CD14-positive monocyte (primary cell): ENCODE measurements around the gene MRGPRX4. TPM values are rescaled to one million over a fixed set of nuclear protein-coding genes. Genes with fewer than 3 reads are reported as not detected.

Experiments
- DNase-seq, 3 donors: peaks; one replicate each; pipeline ENCODE4 v3.0.0-alpha.2; 2011 to 2022
- H2AFZ ChIP-seq: 2 replicates; pipeline ENCODE4 v1.6.0; 2012; ENCODE audit warnings: mild to moderate bottlenecking, low read depth, low read length, inconsistent platforms; ENCODE audit not compliant: insufficient read depth, poor library complexity, severe bottlenecking
- H3K27ac ChIP-seq, 2 donors: 1 replicate in 1 of 2; 2 replicates in 1 of 2; pipeline ENCODE4 v1.5.1; 2012 to 2013; ENCODE audit warnings: low read length in 2 of 2, control low read depth in 1 of 2, inconsistent platforms in 1 of 2, low read depth in 1 of 2, mild to moderate bottlenecking in 1 of 2
- H3K27me3 ChIP-seq, 2 donors: one replicate each; pipeline versions ENCODE4 v1.6.0 to v1.6.1; 2011 to 2013; ENCODE audit warnings: low read length in 2 of 2; ENCODE audit not compliant: control insufficient read depth in 2 of 2, insufficient read depth in 2 of 2
- H3K36me3 ChIP-seq, 2 donors: replicated peaks in 1 of 2; 1 replicate in 1 of 2; 2 replicates in 1 of 2; pipeline versions ENCODE4 v1.5.1 to v1.6.1; 2012 to 2013; ENCODE audit warnings: low read length in 2 of 2, control low read depth in 1 of 2, inconsistent platforms in 1 of 2, mild to moderate bottlenecking in 1 of 2; ENCODE audit not compliant: insufficient read depth in 2 of 2, control insufficient read depth in 1 of 2
- H3K4me1 ChIP-seq, 2 donors: 1 replicate in 1 of 2; 2 replicates in 1 of 2; pipeline versions ENCODE4 v1.5.1 to v1.6.1; 2012 to 2013; ENCODE audit warnings: low read length in 2 of 2, control low read depth in 1 of 2, inconsistent platforms in 1 of 2, mild to moderate bottlenecking in 1 of 2, moderate library complexity in 1 of 2; ENCODE audit not compliant: insufficient read depth in 2 of 2, control insufficient read depth in 1 of 2
- H3K4me2 ChIP-seq: replicated peaks from 2 replicates; pipeline ENCODE3; 2012; ENCODE audit warnings: low read length, moderate library complexity, mild to moderate bottlenecking; ENCODE audit not compliant: poor library complexity, severe bottlenecking; ENCODE audit errors: extremely low read depth
- H3K4me3 ChIP-seq, 3 experiments: fragments of 200-600 bp in 1 of 3; sonication (generic) in 1 of 3; replicated peaks in 1 of 3; 1 replicate in 2 of 3; 2 replicates in 1 of 3; pipeline ENCODE4 v1.5.1; 2011 to 2013; ENCODE audit warnings: low read length in 3 of 3, mild to moderate bottlenecking in 3 of 3, control low read depth in 2 of 3, low read depth in 2 of 3, inconsistent platforms in 1 of 3, moderate library complexity in 1 of 3
- H3K79me2 ChIP-seq: 2 replicates; pipeline ENCODE4 v1.6.0; 2012; ENCODE audit warnings: mild to moderate bottlenecking, control low read depth, inconsistent platforms, low read length, moderate library complexity; ENCODE audit not compliant: insufficient read depth
- H3K9ac ChIP-seq: 2 replicates; pipeline ENCODE4 v1.6.0; 2017; ENCODE audit warnings: low read length, mild to moderate bottlenecking; ENCODE audit not compliant: insufficient read depth, poor library complexity, severe bottlenecking
- H3K9me3 ChIP-seq, 2 donors: replicated peaks in 1 of 2; 1 replicate in 1 of 2; 2 replicates in 1 of 2; pipeline versions ENCODE4 v1.5.1 to v1.6.1; 2012 to 2013; ENCODE audit warnings: low read length in 2 of 2, control low read depth in 1 of 2; ENCODE audit not compliant: control insufficient read depth in 1 of 2, insufficient read depth in 1 of 2
- H4K20me1 ChIP-seq: 2 replicates; pipeline ENCODE4 v1.6.0; 2012; ENCODE audit warnings: mild to moderate bottlenecking, low read length, control low read depth, moderate library complexity; ENCODE audit not compliant: insufficient read depth
- H3K27ac Mint-ChIP-seq, 7 donors: one replicate each; pipeline ENCODE4 v1.8.0; 2020; ENCODE audit warnings: mild to moderate bottlenecking in 7 of 7, mixed read lengths in 7 of 7, moderate library complexity in 6 of 7, inconsistent platforms in 2 of 7
- H3K27me3 Mint-ChIP-seq, 3 donors: one replicate each; pipeline ENCODE4 v1.8.0; 2021 to 2022; ENCODE audit warnings: low read depth in 3 of 3, mild to moderate bottlenecking in 3 of 3, mixed read lengths in 3 of 3, moderate library complexity in 3 of 3, inconsistent platforms in 1 of 3
- H3K36me3 Mint-ChIP-seq, 2 donors: one replicate each; pipeline ENCODE4 v1.8.0; 2020; ENCODE audit warnings: mixed read lengths in 2 of 2, inconsistent platforms in 1 of 2, mild to moderate bottlenecking in 1 of 2
- H3K4me1 Mint-ChIP-seq: one replicate; pipeline ENCODE4 v1.8.0; 2020; ENCODE audit warnings: mild to moderate bottlenecking, mixed read lengths
- H3K4me3 Mint-ChIP-seq, 2 donors: one replicate each; pipeline ENCODE4 v1.8.0; 2020; ENCODE audit warnings: mild to moderate bottlenecking in 2 of 2, mixed read lengths in 2 of 2, moderate library complexity in 1 of 2
- H3K9me3 Mint-ChIP-seq, 7 donors: one replicate each; pipeline ENCODE4 v1.8.0; 2020 to 2022; ENCODE audit warnings: mixed read lengths in 7 of 7, mild to moderate bottlenecking in 6 of 7, moderate library complexity in 6 of 7, inconsistent platforms in 2 of 7
- WGBS: methylation state at CpG from one replicate; pipeline ENCODE4 v1.1.5; 2013; ENCODE audit warnings: missing lambda C conversion rate; ENCODE audit not compliant: insufficient coverage; 5-methylcytosine and 5-hydroxymethylcytosine counted together
- intact Hi-C, 2 donors: fragments of 100-400 bp; cut with micrococcal nuclease; formaldehyde crosslinking; loops; one replicate each; pipeline versions ENCODE4 v1.15.0 to v1.15.1; 2023
- polyA plus RNA-seq, 3 donors: library from polyadenylated mRNA; depleted of rRNA in 1 of 3; unstranded in 2 of 3; stranded (reverse) in 1 of 3; fragments of 300-500 nt in 2 of 3; fragments of >200 nt in 1 of 3; fragmentation: Illumina TruSeq in 2 of 3; gene quantifications; 1 replicate in 2 of 3; 2 replicates in 1 of 3; pipeline ENCODE4 v1.2.3, GENCODE V29; 2012 to 2021
- TF ChIP-seq, protein P1 (sequence below): fragments of 200-600 bp; IDR thresholded peaks from one replicate; pipeline ENCODE4 v1.8.0; 2022; ENCODE audit warnings: antibody characterized with exemption, mild to moderate bottlenecking

MRGPRX4 gene
- polyA plus RNA-seq, 3 donors = not detected

DNA sequence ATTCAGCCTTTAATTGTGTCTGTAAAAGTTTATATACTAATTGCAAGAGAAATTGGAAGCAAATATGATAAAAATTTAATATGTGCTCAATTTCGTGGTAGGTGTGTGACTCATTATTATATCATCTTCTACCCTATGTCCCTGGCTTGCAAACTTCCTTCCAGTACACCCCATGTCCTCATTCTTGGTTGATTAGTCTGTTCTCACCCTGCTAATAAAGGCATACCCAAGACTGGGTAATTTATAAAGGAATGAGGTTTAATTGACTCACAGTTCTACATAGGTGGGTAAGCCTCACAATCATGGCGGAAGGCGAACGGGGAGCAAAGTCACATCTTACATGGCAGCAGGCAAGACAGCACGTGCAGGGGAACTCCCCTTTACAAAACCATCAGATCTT lies 28.4 kb upstream of the MRGPRX4 start:
- TF ChIP-seq, protein P1, sequence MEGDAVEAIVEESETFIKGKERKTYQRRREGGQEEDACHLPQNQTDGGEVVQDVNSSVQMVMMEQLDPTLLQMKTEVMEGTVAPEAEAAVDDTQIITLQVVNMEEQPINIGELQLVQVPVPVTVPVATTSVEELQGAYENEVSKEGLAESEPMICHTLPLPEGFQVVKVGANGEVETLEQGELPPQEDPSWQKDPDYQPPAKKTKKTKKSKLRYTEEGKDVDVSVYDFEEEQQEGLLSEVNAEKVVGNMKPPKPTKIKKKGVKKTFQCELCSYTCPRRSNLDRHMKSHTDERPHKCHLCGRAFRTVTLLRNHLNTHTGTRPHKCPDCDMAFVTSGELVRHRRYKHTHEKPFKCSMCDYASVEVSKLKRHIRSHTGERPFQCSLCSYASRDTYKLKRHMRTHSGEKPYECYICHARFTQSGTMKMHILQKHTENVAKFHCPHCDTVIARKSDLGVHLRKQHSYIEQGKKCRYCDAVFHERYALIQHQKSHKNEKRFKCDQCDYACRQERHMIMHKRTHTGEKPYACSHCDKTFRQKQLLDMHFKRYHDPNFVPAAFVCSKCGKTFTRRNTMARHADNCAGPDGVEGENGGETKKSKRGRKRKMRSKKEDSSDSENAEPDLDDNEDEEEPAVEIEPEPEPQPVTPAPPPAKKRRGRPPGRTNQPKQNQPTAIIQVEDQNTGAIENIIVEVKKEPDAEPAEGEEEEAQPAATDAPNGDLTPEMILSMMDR = no peak
- 90% methylated on average over 4 of the region's 5 CpGs for WGBS
- Histone ChIP-seq H3K79me2 (no peaks in the 10 kb centered on the region), H3K27me3 (peaks cover 0 to 9% of the 10 kb centered on the region in 2 donors), H3K4me1 (no peaks in the 10 kb centered on the region), H3K4me3 (no peak overlapping the region), H4K20me1 (no peaks in the 10 kb centered on the region), H3K4me2 (no peak overlapping the region), H3K27ac (no peak overlapping the region), H2AFZ (no peak overlapping the region), H3K9me3 (no peaks in the 10 kb centered on the region), H3K9ac (no peak overlapping the region), H3K36me3 (no peaks in the 10 kb centered on the region)
- H3K4me1 Mint-ChIP-seq = no peaks in the 10 kb centered on the region
- H3K4me3 Mint-ChIP-seq = no peak overlapping the region
- H3K27ac Mint-ChIP-seq = no peak overlapping the region
- H3K36me3 Mint-ChIP-seq = no peaks in the 10 kb centered on the region
- peaks cover 7 to 16% (median 8%) of the 10 kb centered on the region in 3 donors for H3K27me3 Mint-ChIP-seq
- no peak for DNase-seq
- intact Hi-C loops = no loop called here
- H3K9me3 Mint-ChIP-seq = peaks cover 0 to 4% (median 0%) of the 10 kb centered on the region in 7 donors

DNA sequence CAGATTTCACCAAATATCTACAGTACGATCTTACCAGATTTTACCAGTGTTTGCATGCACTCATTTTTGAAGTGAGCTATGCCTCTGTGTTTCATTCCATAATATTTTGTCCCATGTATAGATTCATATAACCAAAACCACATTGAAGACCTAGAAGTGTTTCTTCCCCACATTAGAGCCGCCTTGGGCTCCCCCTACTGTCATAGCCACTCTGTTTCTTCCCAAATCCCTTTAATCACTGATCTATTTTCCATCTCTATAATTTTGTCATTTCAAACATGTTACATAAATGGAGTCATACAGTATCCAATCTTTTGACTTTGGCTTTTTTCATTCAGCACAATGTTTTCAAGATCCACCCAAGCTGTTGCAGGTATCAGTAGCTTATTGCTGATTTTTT lies 27.6 kb upstream of the MRGPRX4 start:
- Histone ChIP-seq H3K4me2 (no peak overlapping the region), H3K4me1 (no peaks in the 10 kb centered on the region), H3K27ac (no peak overlapping the region), H3K9me3 (no peaks in the 10 kb centered on the region), H3K27me3 (peaks cover 0 to 9% of the 10 kb centered on the region in 2 donors), H2AFZ (no peak overlapping the region), H3K36me3 (no peaks in the 10 kb centered on the region), H3K79me2 (no peaks in the 10 kb centered on the region), H3K4me3 (no peak overlapping the region), H4K20me1 (no peaks in the 10 kb centered on the region), H3K9ac (no peak overlapping the region)
- TF ChIP-seq, protein P1 = no peak
- Mint-ChIP-seq H3K9me3 (peaks cover 0 to 4% (median 0%) of the 10 kb centered on the region in 7 donors), H3K36me3 (no peaks in the 10 kb centered on the region), H3K27ac (no peak overlapping the region), H3K4me3 (no peak overlapping the region), H3K4me1 (no peaks in the 10 kb centered on the region), H3K27me3 (peaks cover 6 to 16% (median 7%) of the 10 kb centered on the region in 3 donors)
- WGBS = 100% methylated on average over 1 of the region's 2 CpGs
- intact Hi-C loops = no loop called here
- no peak for DNase-seq
